Right lobe of liver (tissue), 6 donors: ENCODE results near the gene CELF2. TPM values are rescaled to one million over a fixed set of nuclear protein-coding genes. Genes with fewer than 3 reads are reported as not detected.
A peak's percentile ranks its signal among the peaks of the same experiment; 100 is the strongest.

ENCODE experiments used
- ATAC-seq, 4 donors: fragments of 200-7000 bp; cut with Tn5 transposase; one replicate each; pipeline ENCODE4 v1.9.1; 2020; ENCODE audit warnings: mild to moderate bottlenecking in 4 of 4, moderate library complexity in 4 of 4
- DNase-seq, 3 donors: peaks; one replicate each; pipeline ENCODE4 v3.0.0-alpha.2; 2020
- H3K27ac ChIP-seq, 3 donors: fragments of 200-600 bp; one replicate each; pipeline ENCODE4 v1.8.0; 2022
- H3K27me3 ChIP-seq, 2 donors: fragments of 200-600 bp; one replicate each; pipeline ENCODE4 v1.8.0; 2022
- H3K36me3 ChIP-seq, 4 donors: fragments of 200-600 bp; sonication (generic) in 1 of 4; one replicate each; pipeline versions ENCODE4 v1.5.1 to v1.8.0; 2017 to 2022; ENCODE audit warnings: control low read depth in 1 of 4
- H3K4me1 ChIP-seq, 4 donors: fragments of 200-600 bp; sonication (generic) in 1 of 4; one replicate each; pipeline versions ENCODE4 v1.5.1 to v1.8.0; 2017 to 2022; ENCODE audit warnings: control low read depth in 1 of 4
- H3K4me3 ChIP-seq, 3 donors: fragments of 200-600 bp; one replicate each; pipeline ENCODE4 v1.8.0; 2022
- H3K9me3 ChIP-seq, 4 donors: fragments of 200-600 bp; sonication (generic) in 1 of 4; one replicate each; pipeline versions ENCODE4 v1.5.1 to v1.8.0; 2017 to 2022; ENCODE audit warnings: control low read depth in 1 of 4
- CTCF ChIP-seq, 4 donors: fragments of 200-600 bp in 3 of 4; fragments of 450-650 bp in 1 of 4; IDR thresholded peaks; one replicate each; pipeline versions ENCODE4 v1.5.1 to v1.8.0; 2016 to 2022; ENCODE audit warnings: antibody characterized with exemption in 4 of 4, mild to moderate bottlenecking in 2 of 4
- POLR2A ChIP-seq: fragments of 450-650 bp; IDR thresholded peaks from one replicate; pipeline ENCODE4 v1.6.1; 2017; ENCODE audit warnings: antibody characterized with exemption, mild to moderate bottlenecking
- WGBS: methylation state at CpG from one replicate; pipeline ENCODE4 v1.1.6; 2018; ENCODE audit warnings: low coverage, low lambda C conversion rate; ENCODE audit not compliant: insufficient coverage; ENCODE audit errors: missing lambda C conversion rate; 5-methylcytosine and 5-hydroxymethylcytosine counted together
- intact Hi-C, 2 donors: fragments of 100-400 bp; cut with DNase I; formaldehyde crosslinking; loops; one replicate each; pipeline versions ENCODE4 v1.11.2 to v1.14.1; 2022
- total RNA-seq, 6 experiments: library from RNA; depleted of rRNA in 2 of 6; stranded (reverse); fragments of >200 nt in 2 of 6; fragmentation: NEBNext Ultra II Directional in 3 of 6; extraction: Animal tissue kit (Norgen Biotek cat#: 25700) in 3 of 6; gene quantifications; one replicate each; pipeline versions ENCODE4 v1.1.0 to v1.2.4, GENCODE V29; 2016 to 2023
- donor health status: DM: no; HTN: yes; CAD: no.
- donor health status: DM: no; HTN: no; CAD: no.
- donor health status: DM: no; HTN: no; CAD: no.
- donor health status: DM: no; HTN: yes; CAD: no.
- donor health status: DM: no; HTN: yes; CAD: no.

CELF2 gene
- total RNA-seq, 6 experiments from 2014 or later, result 2.4 to 6.2 (median 3.7) TPM

GRCh38 chr10:11261143-11261542 is 243.5 kb downstream of the CELF2 start:
- Histone ChIP-seq H3K27me3 (no peaks in the 10 kb centered on the region), H3K4me3 (no peak overlapping the region), H3K36me3 (no peaks in the 10 kb centered on the region), H3K4me1 (no peaks in the 10 kb centered on the region), H3K27ac (no peak overlapping the region), H3K9me3 (no peaks in the 10 kb centered on the region)
- DNase-seq (no peak), ATAC-seq (no peak)
- TF ChIP-seq CTCF (IDR thresholded peaks at IDR 0.05) (no peak), POLR2A (no peak)
- intact Hi-C loops, result no loop called here
- 51% methylated on average over 7 of the region's 7 CpGs for WGBS

GRCh38 chr10:11261687-11262493 is 244.2 kb downstream of the CELF2 start:
- Histone ChIP-seq H3K27ac (no peak overlapping the region), H3K4me1 (no peaks in the 10 kb centered on the region), H3K9me3 (no peaks in the 10 kb centered on the region), H3K4me3 (no peak overlapping the region), H3K36me3 (no peaks in the 10 kb centered on the region), H3K27me3 (no peaks in the 10 kb centered on the region)
- DNase-seq (peak in 1 of 3 donors; percentile 17), ATAC-seq (no peak)
- WGBS, result 56% methylated on average over 3 of the region's 4 CpGs
- TF ChIP-seq CTCF (IDR thresholded peaks at IDR 0.05) (no peak), POLR2A (no peak)
- intact Hi-C loops, result no loop called here

- WGBS, result 67% methylated on average over 5 of the region's 5 CpGs
- intact Hi-C loops, result no loop called here
- Histone ChIP-seq H3K27ac (no peak overlapping the region), H3K4me3 (no peak overlapping the region), H3K9me3 (no peaks in the 10 kb centered on the region), H3K36me3 (no peaks in the 10 kb centered on the region), H3K27me3 (no peaks in the 10 kb centered on the region), H3K4me1 (no peaks in the 10 kb centered on the region)
- ATAC-seq (no peak), DNase-seq (no peak)
- TF ChIP-seq POLR2A, result no peak
- no peak for TF ChIP-seq CTCF (IDR thresholded peaks at IDR 0.05)
Measured at GRCh38 chr10:11262494-11263345, 245.0 kb downstream of the CELF2 start.

- Histone ChIP-seq H3K27ac (no peak overlapping the region), H3K9me3 (no peaks in the 10 kb centered on the region), H3K4me1 (no peaks in the 10 kb centered on the region), H3K27me3 (no peaks in the 10 kb centered on the region), H3K36me3 (peaks cover 0 to 2% (median 0%) of the 10 kb centered on the region in 4 donors), H3K4me3 (no peak overlapping the region)
- no peak for TF ChIP-seq CTCF (IDR thresholded peaks at IDR 0.05)
- TF ChIP-seq POLR2A, result no peak
- ATAC-seq (no peak), DNase-seq (no peak)
- intact Hi-C loops, result no loop called here
- 53% methylated on average over 3 of the region's 3 CpGs for WGBS
Measured at GRCh38 chr10:11263767-11264166, 246.1 kb downstream of the CELF2 start.
